Nephron (organoid): ENCODE results near the gene SUMF2.
"Not testable (repeated sequence)": the region's sequence is repeated elsewhere in the genome, so short reads cannot be mapped to it uniquely, and the experiment has no call there.

Experiments used
- H3K27ac Mint-ChIP-seq, 3 experiments: 2 replicates each; pipeline ENCODE4 v1.8.0; 2020; ENCODE audit warnings: mixed read lengths in 3 of 3, mild to moderate bottlenecking in 2 of 3, moderate library complexity in 1 of 3
- H3K27me3 Mint-ChIP-seq: 2 replicates; pipeline ENCODE4 v1.8.0; 2021; ENCODE audit warnings: low read depth, mild to moderate bottlenecking, moderate library complexity, mixed read lengths
- H3K36me3 Mint-ChIP-seq: 2 replicates; pipeline ENCODE4 v1.8.0; 2020; ENCODE audit warnings: low read depth, mixed read lengths
- H3K4me1 Mint-ChIP-seq: 2 replicates; pipeline ENCODE4 v1.8.0; 2020; ENCODE audit warnings: mixed read lengths
- H3K4me3 Mint-ChIP-seq, 3 experiments: 2 replicates each; pipeline ENCODE4 v1.8.0; 2020; ENCODE audit warnings: mild to moderate bottlenecking in 3 of 3, mixed read lengths in 3 of 3, moderate library complexity in 2 of 3
- H3K9me3 Mint-ChIP-seq: 2 replicates; pipeline ENCODE4 v1.8.0; 2020; ENCODE audit warnings: mixed read lengths
- CTCF ChIP-seq, 3 experiments: fragments of 200-600 bp; sonication (generic); IDR thresholded peaks; one replicate each; pipeline ENCODE4 v1.5.0; 2021; ENCODE audit warnings: antibody characterized with exemption in 3 of 3; ENCODE audit not compliant: unreplicated experiment in 3 of 3

SUMF2 gene

GRCh38 chr7:56099653-56100052 is 35.6 kb downstream of the SUMF2 start:
- no peaks in the 10 kb centered on the region for H3K9me3 Mint-ChIP-seq
- peaks cover 35% of the 10 kb centered on the region for H3K36me3 Mint-ChIP-seq
- peaks cover 5% of the 10 kb centered on the region for H3K4me1 Mint-ChIP-seq
- H3K4me3 Mint-ChIP-seq = no peak overlapping the region
- no peak for TF ChIP-seq CTCF (IDR thresholded peaks at IDR 0.05; ENCODE audit: unreplicated experiment in 3 of 3)
- no peaks in the 10 kb centered on the region for H3K27me3 Mint-ChIP-seq
- no peak overlapping the region for H3K27ac Mint-ChIP-seq

- peaks cover 11% of the 10 kb centered on the region for H3K9me3 Mint-ChIP-seq
Measured at GRCh38 chr7:56104138-56104537, 40.1 kb downstream of the SUMF2 start.

GRCh38 chr7:56105508-56105907 is 41.4 kb downstream of the SUMF2 start:
- Mint-ChIP-seq H3K27me3 (no peaks in the 10 kb centered on the region), H3K4me3 (peak overlapping the region; percentile 97 to 99 (median 97)), H3K4me1 (peaks cover 14% of the 10 kb centered on the region), H3K27ac (peak overlapping the region; percentile 92 to 99 (median 97)), H3K36me3 (peaks cover 26% of the 10 kb centered on the region), H3K9me3 (peaks cover 11% of the 10 kb centered on the region)
- no peak for TF ChIP-seq CTCF (IDR thresholded peaks at IDR 0.05; ENCODE audit: unreplicated experiment in 3 of 3)

More at GRCh38 chr7:56104138-56104537, 40.1 kb downstream of the SUMF2 start:
- H3K27ac Mint-ChIP-seq, H3K27me3 Mint-ChIP-seq: not testable (repeated sequence)
- Mint-ChIP-seq H3K4me1 (peaks cover 14% of the 10 kb centered on the region), H3K4me3 (peak overlapping the region in 1 of 3 experiments; percentile 14), H3K36me3 (peaks cover 36% of the 10 kb centered on the region)

- TF ChIP-seq CTCF (IDR thresholded peaks at IDR 0.05; ENCODE audit: unreplicated experiment in 3 of 3) = no peak
- Mint-ChIP-seq H3K36me3 (peaks cover 17% of the 10 kb centered on the region), H3K9me3 (peaks cover 11% of the 10 kb centered on the region), H3K27ac (peak within 1 kb of the TSS; percentile 92 to 99 (median 97)), H3K27me3 (no peaks in the 10 kb centered on the region), H3K4me3 (peak within 1 kb of the TSS; percentile 97 to 99 (median 97)), H3K4me1 (peaks cover 14% of the 10 kb centered on the region)
Measured at GRCh38 chr7:56106108-56107073, 42.3 kb downstream of the SUMF2 start, which contains the start of gene CHCHD2. CHCHD2 (minus strand) TSS chr7:56106476; CDS start chr7:56106413, 63 bp downstream.

- Mint-ChIP-seq H3K4me1 (peaks cover 14% of the 10 kb centered on the region), H3K9me3 (peaks cover 11% of the 10 kb centered on the region), H3K4me3 (peak overlapping the region; percentile 47 to 75 (median 62)), H3K27ac (no peak overlapping the region), H3K36me3 (peaks cover 11% of the 10 kb centered on the region), H3K27me3 (no peaks in the 10 kb centered on the region)
- TF ChIP-seq CTCF (IDR thresholded peaks at IDR 0.05; ENCODE audit: unreplicated experiment in 3 of 3) = no peak
Measured at GRCh38 chr7:56107954-56108258, 43.8 kb downstream of the SUMF2 start.

- H3K4me1 Mint-ChIP-seq = peaks cover 9% of the 10 kb centered on the region
- H3K9me3 Mint-ChIP-seq = peaks cover 11% of the 10 kb centered on the region
- H3K27ac Mint-ChIP-seq = no peak overlapping the region
- H3K4me3 Mint-ChIP-seq = no peak overlapping the region
- TF ChIP-seq CTCF (IDR thresholded peaks at IDR 0.05; ENCODE audit: unreplicated experiment in 3 of 3) = no peak
- no peaks in the 10 kb centered on the region for H3K27me3 Mint-ChIP-seq
- peaks cover 3% of the 10 kb centered on the region for H3K36me3 Mint-ChIP-seq
Measured at GRCh38 chr7:56110611-56111010, 46.5 kb downstream of the SUMF2 start.

- H3K27ac Mint-ChIP-seq, H3K4me1 Mint-ChIP-seq, H3K4me3 Mint-ChIP-seq, H3K36me3 Mint-ChIP-seq, H3K9me3 Mint-ChIP-seq, H3K27me3 Mint-ChIP-seq: not testable (repeated sequence)
Measured at GRCh38 chr7:56112244-56112643, 48.2 kb downstream of the SUMF2 start.
